ENCODE data around the gene ADAM12. TPM values are rescaled to one million over a fixed set of nuclear protein-coding genes. Genes with fewer than 3 reads are reported as not detected.

The ADAM12 gene
- total and polyA plus RNA-seq, 4 donors: 0.03 to 0.33 (median 0.19) TPM

DNA sequence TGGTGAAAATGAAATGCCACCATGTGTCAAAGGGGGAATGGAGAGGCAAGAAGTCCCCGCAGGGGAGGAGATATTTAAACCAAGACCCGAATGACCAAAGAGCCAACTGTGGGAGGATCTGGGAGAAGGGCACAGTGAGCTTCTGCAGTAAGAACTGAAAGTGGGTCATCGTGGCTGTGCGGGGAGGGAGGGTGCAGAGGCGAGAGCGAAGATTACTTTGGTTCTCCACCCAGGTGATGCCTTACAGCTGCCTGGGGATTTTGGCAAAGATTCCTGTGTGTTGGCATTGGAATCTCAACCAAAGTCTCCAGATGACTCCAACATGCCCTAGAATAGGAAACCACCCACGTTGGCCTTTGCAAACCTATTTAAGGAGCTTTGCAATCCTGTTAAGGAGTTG is 44.2 kb upstream of the ADAM12 start:
- no peaks in the 10 kb centered on the region for H3K4me1 ChIP-seq (ENCODE audit: control insufficient read depth in 4 of 4, insufficient read depth in 4 of 4, low read length in 3 of 4)
- peaks cover 0 to 2% (median 0%) of the 10 kb centered on the region in 4 donors for H3K27me3 ChIP-seq (ENCODE audit: control insufficient read depth in 4 of 4, insufficient read depth in 4 of 4, low read length in 3 of 4)
- DNase-seq (ENCODE audit: low spot score): no peak
- no peaks in the 10 kb centered on the region for H3K36me3 ChIP-seq (ENCODE audit: control insufficient read depth in 4 of 4, insufficient read depth in 3 of 4, low read depth in 1 of 4, low read length in 3 of 4)
- H3K9ac ChIP-seq (ENCODE audit: low read depth in 1 of 2, low read length in 2 of 2): no peak overlapping the region
- TF ChIP-seq GABPA (IDR thresholded peaks at IDR 0.05 in 1 of 2, conservative IDR thresholded peaks at IDR 0.05 in 1 of 2) (no peak), HNF4A (conservative IDR thresholded peaks at IDR 0.05) (no peak)
- 77% methylated on average over 7 of the region's 7 CpGs for WGBS
- H3K27ac ChIP-seq (ENCODE audit: low read depth in 1 of 2, low read length in 2 of 2): no peak overlapping the region
- H3K9me3 ChIP-seq (ENCODE audit: control insufficient read depth in 4 of 4, low read length in 3 of 4): no peaks in the 10 kb centered on the region
- no peak overlapping the region for H3K4me3 ChIP-seq (ENCODE audit: low read depth in 1 of 3, low read length in 3 of 3)

DNA sequence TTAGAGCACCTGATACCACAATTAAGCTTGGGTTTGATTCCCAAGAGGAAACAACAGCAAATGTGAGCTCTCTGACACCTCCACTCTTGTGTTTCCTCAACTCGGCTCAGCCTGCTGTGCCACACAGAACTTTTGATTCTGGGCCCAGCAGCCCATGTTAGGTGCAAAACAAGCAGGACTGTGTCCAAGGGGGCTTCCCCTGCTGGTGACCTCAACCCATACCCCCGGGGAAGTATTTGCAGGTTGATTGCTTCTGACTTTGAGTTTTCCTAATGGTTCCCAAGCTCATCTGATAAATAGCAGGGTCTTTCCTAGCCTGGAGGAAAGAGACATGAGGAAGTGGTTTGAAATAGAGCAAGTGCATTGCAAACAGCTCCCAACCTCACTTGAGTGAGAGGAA is 43.5 kb upstream of the ADAM12 start:
- Histone ChIP-seq H3K9ac (ENCODE audit: low read depth in 1 of 2, low read length in 2 of 2) (no peak overlapping the region), H3K27me3 (ENCODE audit: control insufficient read depth in 4 of 4, insufficient read depth in 4 of 4, low read length in 3 of 4) (peaks cover 0 to 4% (median 0%) of the 10 kb centered on the region in 4 donors), H3K4me3 (ENCODE audit: low read depth in 1 of 3, low read length in 3 of 3) (no peak overlapping the region), H3K4me1 (ENCODE audit: control insufficient read depth in 4 of 4, insufficient read depth in 4 of 4, low read length in 3 of 4) (no peaks in the 10 kb centered on the region), H3K36me3 (ENCODE audit: control insufficient read depth in 4 of 4, insufficient read depth in 3 of 4, low read depth in 1 of 4, low read length in 3 of 4) (no peaks in the 10 kb centered on the region), H3K9me3 (ENCODE audit: control insufficient read depth in 4 of 4, low read length in 3 of 4) (no peaks in the 10 kb centered on the region), H3K27ac (ENCODE audit: low read depth in 1 of 2, low read length in 2 of 2) (no peak overlapping the region)
- 57% methylated on average over 2 of the region's 2 CpGs for WGBS
- TF ChIP-seq, protein P1, sequence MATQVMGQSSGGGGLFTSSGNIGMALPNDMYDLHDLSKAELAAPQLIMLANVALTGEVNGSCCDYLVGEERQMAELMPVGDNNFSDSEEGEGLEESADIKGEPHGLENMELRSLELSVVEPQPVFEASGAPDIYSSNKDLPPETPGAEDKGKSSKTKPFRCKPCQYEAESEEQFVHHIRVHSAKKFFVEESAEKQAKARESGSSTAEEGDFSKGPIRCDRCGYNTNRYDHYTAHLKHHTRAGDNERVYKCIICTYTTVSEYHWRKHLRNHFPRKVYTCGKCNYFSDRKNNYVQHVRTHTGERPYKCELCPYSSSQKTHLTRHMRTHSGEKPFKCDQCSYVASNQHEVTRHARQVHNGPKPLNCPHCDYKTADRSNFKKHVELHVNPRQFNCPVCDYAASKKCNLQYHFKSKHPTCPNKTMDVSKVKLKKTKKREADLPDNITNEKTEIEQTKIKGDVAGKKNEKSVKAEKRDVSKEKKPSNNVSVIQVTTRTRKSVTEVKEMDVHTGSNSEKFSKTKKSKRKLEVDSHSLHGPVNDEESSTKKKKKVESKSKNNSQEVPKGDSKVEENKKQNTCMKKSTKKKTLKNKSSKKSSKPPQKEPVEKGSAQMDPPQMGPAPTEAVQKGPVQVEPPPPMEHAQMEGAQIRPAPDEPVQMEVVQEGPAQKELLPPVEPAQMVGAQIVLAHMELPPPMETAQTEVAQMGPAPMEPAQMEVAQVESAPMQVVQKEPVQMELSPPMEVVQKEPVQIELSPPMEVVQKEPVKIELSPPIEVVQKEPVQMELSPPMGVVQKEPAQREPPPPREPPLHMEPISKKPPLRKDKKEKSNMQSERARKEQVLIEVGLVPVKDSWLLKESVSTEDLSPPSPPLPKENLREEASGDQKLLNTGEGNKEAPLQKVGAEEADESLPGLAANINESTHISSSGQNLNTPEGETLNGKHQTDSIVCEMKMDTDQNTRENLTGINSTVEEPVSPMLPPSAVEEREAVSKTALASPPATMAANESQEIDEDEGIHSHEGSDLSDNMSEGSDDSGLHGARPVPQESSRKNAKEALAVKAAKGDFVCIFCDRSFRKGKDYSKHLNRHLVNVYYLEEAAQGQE (IDR thresholded peaks at IDR 0.05): no peak
- no peak for TF ChIP-seq EGR1 (IDR thresholded peaks at IDR 0.05; ENCODE audit: low read depth in 2 of 2)
- TF ChIP-seq TAF1 (conservative IDR thresholded peaks at IDR 0.05): no peak
- TF ChIP-seq FOXA2 (IDR thresholded peaks at IDR 0.05): no peak
- no peak for DNase-seq (ENCODE audit: low spot score)

DNA sequence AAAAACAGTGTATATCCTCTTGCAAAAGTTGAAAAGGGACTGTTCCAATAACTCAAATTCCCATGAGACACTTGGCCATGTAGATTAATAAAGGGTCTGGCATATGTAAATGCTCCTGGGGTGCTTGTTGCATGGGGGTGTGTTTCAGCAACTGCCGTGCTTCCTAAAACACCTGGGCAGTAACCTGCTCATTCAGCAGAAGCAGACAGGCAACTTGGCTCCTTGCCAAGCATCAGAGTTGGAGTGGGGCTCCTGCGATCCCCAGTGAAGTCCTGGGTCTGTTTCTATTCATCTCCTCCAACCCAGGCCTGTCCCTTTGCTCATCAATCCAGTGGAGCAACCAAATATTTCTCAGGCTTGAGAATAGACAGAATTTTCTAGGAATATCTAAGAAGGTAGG is 42.2 kb upstream of the ADAM12 start:
- Histone ChIP-seq H3K4me1 (ENCODE audit: control insufficient read depth in 4 of 4, insufficient read depth in 4 of 4, low read length in 3 of 4) (no peaks in the 10 kb centered on the region), H3K27me3 (ENCODE audit: control insufficient read depth in 4 of 4, insufficient read depth in 4 of 4, low read length in 3 of 4) (peaks cover 0 to 4% (median 0%) of the 10 kb centered on the region in 4 donors), H3K4me3 (ENCODE audit: low read depth in 1 of 3, low read length in 3 of 3) (no peak overlapping the region), H3K36me3 (ENCODE audit: control insufficient read depth in 4 of 4, insufficient read depth in 3 of 4, low read depth in 1 of 4, low read length in 3 of 4) (no peaks in the 10 kb centered on the region), H3K9me3 (ENCODE audit: control insufficient read depth in 4 of 4, low read length in 3 of 4) (no peaks in the 10 kb centered on the region), H3K9ac (ENCODE audit: low read depth in 1 of 2, low read length in 2 of 2) (no peak overlapping the region), H3K27ac (ENCODE audit: low read depth in 1 of 2, low read length in 2 of 2) (no peak overlapping the region)
- WGBS: 85% methylated on average over 2 of the region's 2 CpGs
- TF ChIP-seq, protein P2, sequence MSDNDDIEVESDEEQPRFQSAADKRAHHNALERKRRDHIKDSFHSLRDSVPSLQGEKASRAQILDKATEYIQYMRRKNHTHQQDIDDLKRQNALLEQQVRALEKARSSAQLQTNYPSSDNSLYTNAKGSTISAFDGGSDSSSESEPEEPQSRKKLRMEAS (IDR thresholded peaks at IDR 0.05): no peak
- TF ChIP-seq, protein P3, sequence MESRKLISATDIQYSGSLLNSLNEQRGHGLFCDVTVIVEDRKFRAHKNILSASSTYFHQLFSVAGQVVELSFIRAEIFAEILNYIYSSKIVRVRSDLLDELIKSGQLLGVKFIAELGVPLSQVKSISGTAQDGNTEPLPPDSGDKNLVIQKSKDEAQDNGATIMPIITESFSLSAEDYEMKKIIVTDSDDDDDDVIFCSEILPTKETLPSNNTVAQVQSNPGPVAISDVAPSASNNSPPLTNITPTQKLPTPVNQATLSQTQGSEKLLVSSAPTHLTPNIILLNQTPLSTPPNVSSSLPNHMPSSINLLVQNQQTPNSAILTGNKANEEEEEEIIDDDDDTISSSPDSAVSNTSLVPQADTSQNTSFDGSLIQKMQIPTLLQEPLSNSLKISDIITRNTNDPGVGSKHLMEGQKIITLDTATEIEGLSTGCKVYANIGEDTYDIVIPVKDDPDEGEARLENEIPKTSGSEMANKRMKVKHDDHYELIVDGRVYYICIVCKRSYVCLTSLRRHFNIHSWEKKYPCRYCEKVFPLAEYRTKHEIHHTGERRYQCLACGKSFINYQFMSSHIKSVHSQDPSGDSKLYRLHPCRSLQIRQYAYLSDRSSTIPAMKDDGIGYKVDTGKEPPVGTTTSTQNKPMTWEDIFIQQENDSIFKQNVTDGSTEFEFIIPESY (IDR thresholded peaks at IDR 0.05): no peak
- TF ChIP-seq RXRA (IDR thresholded peaks at IDR 0.05): no peak
- no peak for TF ChIP-seq FOXA1 (IDR thresholded peaks at IDR 0.05)
- TF ChIP-seq, protein P4, sequence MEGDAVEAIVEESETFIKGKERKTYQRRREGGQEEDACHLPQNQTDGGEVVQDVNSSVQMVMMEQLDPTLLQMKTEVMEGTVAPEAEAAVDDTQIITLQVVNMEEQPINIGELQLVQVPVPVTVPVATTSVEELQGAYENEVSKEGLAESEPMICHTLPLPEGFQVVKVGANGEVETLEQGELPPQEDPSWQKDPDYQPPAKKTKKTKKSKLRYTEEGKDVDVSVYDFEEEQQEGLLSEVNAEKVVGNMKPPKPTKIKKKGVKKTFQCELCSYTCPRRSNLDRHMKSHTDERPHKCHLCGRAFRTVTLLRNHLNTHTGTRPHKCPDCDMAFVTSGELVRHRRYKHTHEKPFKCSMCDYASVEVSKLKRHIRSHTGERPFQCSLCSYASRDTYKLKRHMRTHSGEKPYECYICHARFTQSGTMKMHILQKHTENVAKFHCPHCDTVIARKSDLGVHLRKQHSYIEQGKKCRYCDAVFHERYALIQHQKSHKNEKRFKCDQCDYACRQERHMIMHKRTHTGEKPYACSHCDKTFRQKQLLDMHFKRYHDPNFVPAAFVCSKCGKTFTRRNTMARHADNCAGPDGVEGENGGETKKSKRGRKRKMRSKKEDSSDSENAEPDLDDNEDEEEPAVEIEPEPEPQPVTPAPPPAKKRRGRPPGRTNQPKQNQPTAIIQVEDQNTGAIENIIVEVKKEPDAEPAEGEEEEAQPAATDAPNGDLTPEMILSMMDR (IDR thresholded peaks at IDR 0.05; ENCODE audit: low read depth, low read length, missing input control): no peak
- no peak for TF ChIP-seq YY1 (IDR thresholded peaks at IDR 0.05)
- no peak for TF ChIP-seq TAF1 (conservative IDR thresholded peaks at IDR 0.05)
- TF ChIP-seq HNF4A (conservative IDR thresholded peaks at IDR 0.05): no peak
- TF ChIP-seq RAD21 (IDR thresholded peaks at IDR 0.05): no peak
- no peak for TF ChIP-seq GABPA (IDR thresholded peaks at IDR 0.05 in 1 of 2, conservative IDR thresholded peaks at IDR 0.05 in 1 of 2)
- no peak for TF ChIP-seq SP1 (IDR thresholded peaks at IDR 0.05)
- no peak for TF ChIP-seq NR2F2 (IDR thresholded peaks at IDR 0.05)
- TF ChIP-seq FOXA2 (IDR thresholded peaks at IDR 0.05): no peak
- TF ChIP-seq, protein P5, sequence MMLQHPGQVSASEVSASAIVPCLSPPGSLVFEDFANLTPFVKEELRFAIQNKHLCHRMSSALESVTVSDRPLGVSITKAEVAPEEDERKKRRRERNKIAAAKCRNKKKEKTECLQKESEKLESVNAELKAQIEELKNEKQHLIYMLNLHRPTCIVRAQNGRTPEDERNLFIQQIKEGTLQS (IDR thresholded peaks at IDR 0.05): no peak
- TF ChIP-seq HNF4G (IDR thresholded peaks at IDR 0.05): no peak
- no peak for DNase-seq (ENCODE audit: low spot score)

Data from liver (tissue), 9 donors.